LoVo (cell line): Measurements from ENCODE around the gene FNDC3B.

Experiments
- DNase-seq: peaks from one replicate; pipeline ENCODE4 v3.0.0-alpha.2; 2016; ENCODE audit warnings: low spot score

Gene FNDC3B

GRCh38 chr3:172170073-172170709 is 130.8 kb downstream of the FNDC3B start:
- DNase-seq = no peak

GRCh38 chr3:172170841-172171240 is 131.5 kb downstream of the FNDC3B start:
- no peak for DNase-seq

- no peak for DNase-seq
Measured at GRCh38 chr3:172171396-172172075, 132.2 kb downstream of the FNDC3B start.

- DNase-seq = no peak
Measured at GRCh38 chr3:172173316-172174254, 134.2 kb downstream of the FNDC3B start.

- no peak for DNase-seq
Measured at GRCh38 chr3:172174513-172175253, 135.3 kb downstream of the FNDC3B start.

DNA sequence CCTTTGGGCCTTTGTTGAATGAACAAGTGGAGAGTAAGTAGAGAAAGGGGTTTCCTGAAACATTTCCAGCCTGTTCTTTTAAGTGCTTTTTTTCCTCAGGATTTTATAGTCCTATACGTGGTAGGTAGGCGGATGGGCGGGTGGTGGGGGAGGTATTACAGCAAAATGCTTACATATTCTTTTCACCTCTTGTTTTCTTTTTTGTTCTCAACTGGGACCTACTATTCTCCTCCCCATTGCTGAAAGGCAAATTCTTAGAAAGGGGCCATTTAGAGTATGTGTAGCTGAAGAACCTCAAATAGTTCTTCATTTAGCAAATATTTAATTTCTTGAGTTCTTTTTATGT is 135.8 kb downstream of the FNDC3B start:
- no peak for DNase-seq

- no peak for DNase-seq
Measured at GRCh38 chr3:172176061-172176770, 136.8 kb downstream of the FNDC3B start.

GRCh38 chr3:172177046-172177445 is 137.7 kb downstream of the FNDC3B start:
- no peak for DNase-seq

GRCh38 chr3:172177803-172178316 is 138.5 kb downstream of the FNDC3B start:
- no peak for DNase-seq

DNA sequence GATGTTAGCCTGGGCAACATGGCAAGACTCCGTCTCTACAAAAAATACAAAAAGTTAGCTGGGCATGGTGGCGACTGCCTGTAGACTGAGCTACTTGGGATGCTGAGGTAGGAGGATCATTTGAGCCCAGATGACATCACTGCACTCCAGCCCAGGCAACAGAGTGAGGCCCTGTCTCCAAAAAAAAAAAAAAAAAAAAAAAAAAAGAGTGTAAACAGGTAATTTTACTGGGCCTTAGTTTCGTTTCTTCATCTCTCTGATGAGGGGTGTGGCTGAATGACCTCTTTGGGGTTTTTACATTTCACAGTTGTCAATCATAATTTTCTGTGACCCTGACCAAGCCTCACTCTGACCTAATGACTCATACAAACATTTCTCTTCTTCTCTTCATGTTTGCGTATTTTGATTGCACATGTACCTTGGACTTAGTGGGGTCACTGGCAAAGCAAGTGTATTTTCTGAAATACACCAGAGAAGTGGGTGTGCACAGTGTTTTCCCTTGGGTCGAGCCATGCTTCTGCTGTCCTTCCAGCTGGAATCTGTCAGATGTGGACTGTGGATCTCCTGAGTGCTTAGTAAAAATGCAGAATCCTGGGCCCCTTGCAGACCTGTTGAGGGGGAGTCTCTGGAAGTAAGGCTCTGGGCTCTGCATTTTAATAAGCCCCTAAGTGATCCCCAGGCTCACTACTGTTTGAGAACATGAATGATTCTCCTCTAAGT is 140.5 kb downstream of the FNDC3B start:
- DNase-seq = peak; percentile 38

DNA sequence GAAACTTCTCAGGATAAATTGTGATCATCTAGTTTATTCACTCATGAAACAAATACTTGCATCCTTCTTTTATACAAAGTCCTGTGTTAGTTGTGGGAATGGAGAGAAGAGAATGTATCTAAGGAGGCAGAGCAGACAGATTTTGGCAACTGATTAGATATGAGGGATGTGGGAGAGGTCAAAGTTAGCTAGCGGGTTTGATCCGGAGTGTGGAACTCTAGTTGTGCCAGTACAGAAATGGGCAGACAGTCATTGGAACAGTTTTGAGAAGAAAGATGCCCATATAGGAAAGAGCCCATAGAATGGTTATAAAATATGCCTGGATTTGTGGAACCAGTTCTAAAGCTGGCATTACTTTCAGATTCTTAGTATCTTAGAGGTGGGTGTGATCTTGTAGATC is 141.1 kb downstream of the FNDC3B start:
- DNase-seq = no peak

DNA sequence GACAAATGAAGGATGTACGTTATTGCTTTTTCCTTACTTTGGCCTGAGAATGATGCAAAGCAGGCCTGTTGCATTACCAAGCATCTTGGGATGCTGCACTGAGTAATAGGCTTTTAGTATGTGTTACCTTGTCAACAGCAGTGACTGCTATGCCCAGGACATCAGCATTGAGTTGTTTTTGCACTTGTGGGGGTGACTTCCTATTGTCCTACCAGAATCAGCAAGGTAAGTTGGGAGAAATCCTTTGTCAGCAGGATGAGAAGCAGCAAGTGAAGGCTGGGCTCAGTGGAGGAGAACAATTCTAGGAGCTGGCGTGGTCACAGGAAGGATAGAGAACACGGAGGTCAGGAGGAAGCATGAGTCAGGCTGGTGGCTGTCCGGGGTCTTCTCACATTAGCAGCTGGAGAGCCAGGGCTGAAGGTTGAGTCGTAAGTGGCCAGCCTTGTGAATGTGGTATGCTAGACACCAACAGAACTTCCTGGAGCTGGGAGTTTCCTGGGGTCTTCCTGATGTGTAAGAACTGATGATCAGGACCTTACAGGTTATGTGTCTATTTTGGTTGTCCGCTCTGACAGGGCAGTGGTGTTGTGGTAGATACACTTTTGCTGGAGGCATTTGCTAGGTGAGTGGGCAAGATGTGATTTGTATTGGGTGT is 142.7 kb downstream of the FNDC3B start:
- no peak for DNase-seq

GRCh38 chr3:172182797-172183196 is 143.4 kb downstream of the FNDC3B start:
- DNase-seq = no peak

DNA sequence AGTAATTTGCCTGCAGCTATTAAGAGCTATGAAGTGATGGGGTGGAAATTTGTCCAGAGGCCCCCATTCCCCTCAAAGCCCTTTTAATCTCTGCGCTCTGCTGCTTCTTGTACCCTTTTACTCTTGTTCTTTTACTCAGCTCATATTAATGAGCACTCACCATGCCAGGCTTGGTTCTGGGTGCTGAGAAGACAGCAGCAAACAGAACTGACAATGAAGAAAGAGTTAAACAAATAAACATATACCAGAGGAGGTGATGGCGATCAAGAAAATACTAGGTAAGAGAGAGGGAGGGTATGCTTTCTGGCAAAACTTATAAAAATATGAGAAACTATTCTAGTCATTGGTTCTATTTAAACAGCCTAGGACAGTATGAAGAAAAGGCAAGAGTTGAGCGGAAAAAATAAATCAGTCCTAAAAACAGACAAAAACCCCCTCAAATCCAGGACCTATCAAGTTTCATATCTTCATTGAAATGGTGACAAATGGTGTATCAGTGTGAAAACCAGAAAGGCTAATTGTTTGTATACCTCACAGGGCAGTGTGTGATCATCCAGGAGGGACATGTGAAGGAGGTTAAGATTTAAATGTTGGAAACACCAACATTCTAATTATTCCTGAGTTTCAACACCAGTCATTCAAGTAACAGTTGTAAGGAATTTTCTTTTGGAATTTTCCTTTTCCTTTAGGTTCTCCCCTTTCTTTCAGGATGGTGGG is 144.9 kb downstream of the FNDC3B start:
- no peak for DNase-seq

DNA sequence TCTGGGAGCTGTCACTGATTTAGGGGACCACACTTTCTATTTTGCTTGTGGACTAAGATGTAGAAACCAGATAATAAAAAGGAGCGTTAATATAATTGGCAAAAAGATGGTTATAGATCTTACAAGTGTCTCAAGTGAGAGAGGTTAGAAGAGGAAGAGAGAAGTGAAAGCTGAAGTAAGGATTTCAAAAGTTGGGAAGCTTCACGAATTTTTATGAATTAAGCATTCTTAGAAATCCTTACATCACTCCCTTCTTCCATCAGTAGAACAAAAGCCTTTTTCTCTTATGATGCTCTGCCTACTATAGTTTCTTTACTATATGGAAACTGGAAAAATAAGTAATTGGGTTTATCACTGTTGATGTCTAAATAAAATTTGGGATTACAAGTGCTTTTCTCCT is 146.5 kb downstream of the FNDC3B start:
- DNase-seq = no peak

DNA sequence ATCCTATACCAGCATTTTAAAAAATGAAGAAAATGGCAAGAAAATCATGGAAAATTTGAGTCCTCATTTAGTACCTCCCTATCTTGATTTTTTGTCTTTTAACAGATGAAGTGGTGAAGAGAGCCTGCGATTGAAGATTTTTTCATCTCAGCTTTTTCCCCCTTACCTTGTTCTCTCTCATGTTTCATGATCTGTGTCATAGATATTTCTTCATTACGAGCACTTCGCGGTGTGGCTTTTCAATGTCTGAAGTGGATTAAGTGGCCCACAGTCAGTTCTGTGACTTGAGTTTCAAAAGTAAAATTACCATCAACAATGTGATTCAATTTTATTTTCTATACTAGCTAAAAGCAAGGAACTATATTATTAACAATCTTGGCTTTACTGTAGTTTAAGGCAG is 147.2 kb downstream of the FNDC3B start:
- DNase-seq = no peak

- DNase-seq = no peak
Measured at GRCh38 chr3:172187511-172187910, 148.1 kb downstream of the FNDC3B start.

DNA sequence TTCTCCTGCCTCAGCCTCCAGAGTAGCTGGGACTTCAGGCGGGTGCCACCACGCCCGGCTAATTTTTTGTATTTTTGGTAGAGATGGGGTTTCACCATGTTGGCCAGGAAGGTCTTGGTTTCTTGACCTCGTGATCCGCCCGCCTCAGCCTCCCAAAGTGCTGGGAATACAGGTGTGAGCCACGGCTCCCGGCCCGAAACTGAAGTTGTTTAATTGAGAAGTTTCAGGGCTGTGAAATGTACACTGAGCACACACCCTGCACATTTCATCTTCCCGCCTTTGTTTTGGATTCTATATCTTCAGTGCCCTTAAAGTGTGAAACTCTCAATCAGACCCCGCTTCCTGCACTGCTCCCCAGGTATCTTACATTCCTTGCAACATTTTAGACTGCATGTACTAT is 149.1 kb downstream of the FNDC3B start:
- DNase-seq = no peak

GRCh38 chr3:172189213-172189612 is 149.8 kb downstream of the FNDC3B start:
- no peak for DNase-seq
